GM19240 (cell line): Measurements from ENCODE around the gene PACRG.

Experiments
- DNase-seq: peaks from one replicate; pipeline ENCODE4 v3.0.0; 2011; ENCODE audit warnings: low spot score; ENCODE audit not compliant: insufficient read length

PACRG gene

GRCh38 chr6:163133691-163134090 is 405.9 kb downstream of the PACRG start:
- no peak for DNase-seq

- no peak for DNase-seq
Observed at GRCh38 chr6:163136681-163137397, 409.1 kb downstream of the PACRG start.

- no peak for DNase-seq
Observed at GRCh38 chr6:163137398-163137881, 409.7 kb downstream of the PACRG start.

DNA sequence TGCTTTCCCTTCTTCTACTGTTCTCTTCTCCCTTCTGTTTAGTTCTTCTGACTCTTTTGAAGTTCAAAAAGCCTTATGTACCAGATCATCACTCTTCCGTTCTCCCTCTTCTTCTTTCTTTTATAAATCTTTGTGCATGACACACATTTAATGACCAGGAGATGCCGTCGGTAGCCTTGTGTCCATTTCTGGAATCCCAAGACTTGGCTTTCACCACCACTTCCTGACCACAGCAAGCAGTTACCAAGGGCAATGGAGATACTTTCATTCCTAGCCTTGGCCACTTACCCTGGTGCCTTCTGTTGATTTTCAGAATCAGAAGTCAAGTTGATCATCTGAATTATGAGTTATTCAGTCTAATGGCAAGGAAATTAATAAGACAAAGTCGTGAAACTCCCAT is 418.3 kb downstream of the PACRG start:
- no peak for DNase-seq

- no peak for DNase-seq
Observed at GRCh38 chr6:163147994-163148393, 420.2 kb downstream of the PACRG start.

DNA sequence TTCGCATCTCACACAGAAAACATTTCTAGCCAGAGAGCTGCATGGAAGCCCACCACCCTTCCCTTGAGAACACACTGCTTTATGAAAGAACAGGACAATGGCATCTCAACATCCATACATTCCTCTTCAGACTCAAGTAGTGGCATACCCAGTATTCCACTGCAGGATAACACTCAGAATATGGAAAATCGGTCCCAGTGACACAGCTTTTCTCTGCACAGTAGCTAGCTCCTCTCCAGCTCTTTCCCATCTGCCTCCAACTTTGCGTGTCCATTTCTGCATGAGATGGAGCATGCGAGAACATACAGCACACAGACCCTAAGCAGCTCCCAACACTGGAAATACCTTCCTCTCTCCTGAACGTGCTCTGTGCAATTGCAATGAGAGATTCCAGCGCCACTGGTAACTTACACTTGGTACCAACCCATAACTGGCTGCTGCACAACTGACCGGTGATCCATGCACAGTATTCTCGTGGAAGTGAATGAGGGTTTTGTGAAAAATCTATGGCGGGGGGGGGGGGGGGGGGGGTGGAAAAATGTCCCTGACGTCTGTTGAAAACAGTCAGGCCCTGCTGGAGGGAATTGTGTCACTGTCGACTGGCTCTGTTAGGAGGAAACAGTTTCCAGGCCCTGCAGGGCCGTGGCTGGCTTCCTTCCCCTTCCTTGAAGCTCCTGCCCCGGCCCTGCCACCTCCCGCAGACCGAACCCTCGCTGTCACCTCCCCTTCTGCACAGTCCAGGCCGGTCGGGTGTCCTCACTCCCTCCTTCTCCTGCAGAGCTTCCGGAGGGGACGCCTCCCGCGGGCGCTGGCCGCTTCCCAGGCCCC is 420.9 kb downstream of the PACRG start:
- DNase-seq: no peak

DNA sequence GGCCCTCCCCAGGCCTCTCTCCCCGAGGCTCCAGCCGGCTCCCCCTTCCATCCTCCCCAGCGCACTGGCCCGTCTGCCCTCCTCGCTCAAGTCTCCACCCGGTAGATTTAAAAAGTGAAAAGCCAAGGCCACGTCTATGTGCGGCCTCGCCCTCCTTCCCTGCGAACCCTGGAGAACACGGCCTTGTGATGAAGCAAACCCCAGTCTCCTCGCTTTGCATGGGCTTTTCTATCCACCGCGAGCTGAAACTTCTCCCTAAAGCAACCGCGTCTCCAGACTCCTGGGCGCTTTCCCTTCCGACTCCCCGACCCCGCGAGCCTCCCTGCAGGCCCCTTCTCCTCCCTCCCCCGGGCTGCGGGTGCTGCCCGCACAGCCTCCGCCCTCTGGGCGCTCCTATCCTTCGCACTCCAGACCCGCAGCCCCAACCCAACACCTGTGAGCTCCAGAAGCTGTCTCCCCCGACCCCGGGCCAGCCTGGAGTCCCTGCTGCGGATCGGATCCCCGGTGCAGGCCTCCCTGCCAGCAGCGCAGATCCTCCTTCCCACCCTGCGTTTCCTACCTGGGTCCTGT is 421.6 kb downstream of the PACRG start:
- no peak for DNase-seq

DNA sequence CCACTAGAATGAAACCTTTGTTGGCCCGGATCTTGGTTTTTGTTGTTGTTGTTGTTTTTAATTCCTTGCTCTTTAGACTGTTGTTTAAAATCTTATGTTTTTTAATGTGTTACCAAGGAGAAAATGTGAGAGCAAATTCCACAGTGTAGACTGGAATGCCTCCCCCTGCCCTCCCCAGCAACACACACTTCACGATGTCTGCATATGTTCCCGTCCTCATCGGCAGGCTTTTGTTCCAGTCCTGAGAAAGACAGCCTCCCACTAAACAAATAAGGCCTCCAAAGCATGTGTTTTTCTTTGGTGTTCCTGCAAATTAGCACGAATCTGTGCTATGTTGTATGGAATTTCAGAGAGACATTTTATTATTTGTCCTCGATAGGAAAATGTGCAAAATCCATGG is 423.4 kb downstream of the PACRG start:
- DNase-seq: no peak

- DNase-seq: no peak
Observed at GRCh38 chr6:163152701-163153100, 424.9 kb downstream of the PACRG start.

- no peak for DNase-seq
Observed at GRCh38 chr6:163159110-163159509, 431.3 kb downstream of the PACRG start.

GRCh38 chr6:163159689-163160088 is 431.9 kb downstream of the PACRG start:
- no peak for DNase-seq

- DNase-seq: no peak
Observed at GRCh38 chr6:163162007-163162873, 434.5 kb downstream of the PACRG start.

- DNase-seq: no peak
Observed at GRCh38 chr6:163162874-163163213, 435.1 kb downstream of the PACRG start.

GRCh38 chr6:163164175-163164900 is 436.6 kb downstream of the PACRG start:
- no peak for DNase-seq

DNA sequence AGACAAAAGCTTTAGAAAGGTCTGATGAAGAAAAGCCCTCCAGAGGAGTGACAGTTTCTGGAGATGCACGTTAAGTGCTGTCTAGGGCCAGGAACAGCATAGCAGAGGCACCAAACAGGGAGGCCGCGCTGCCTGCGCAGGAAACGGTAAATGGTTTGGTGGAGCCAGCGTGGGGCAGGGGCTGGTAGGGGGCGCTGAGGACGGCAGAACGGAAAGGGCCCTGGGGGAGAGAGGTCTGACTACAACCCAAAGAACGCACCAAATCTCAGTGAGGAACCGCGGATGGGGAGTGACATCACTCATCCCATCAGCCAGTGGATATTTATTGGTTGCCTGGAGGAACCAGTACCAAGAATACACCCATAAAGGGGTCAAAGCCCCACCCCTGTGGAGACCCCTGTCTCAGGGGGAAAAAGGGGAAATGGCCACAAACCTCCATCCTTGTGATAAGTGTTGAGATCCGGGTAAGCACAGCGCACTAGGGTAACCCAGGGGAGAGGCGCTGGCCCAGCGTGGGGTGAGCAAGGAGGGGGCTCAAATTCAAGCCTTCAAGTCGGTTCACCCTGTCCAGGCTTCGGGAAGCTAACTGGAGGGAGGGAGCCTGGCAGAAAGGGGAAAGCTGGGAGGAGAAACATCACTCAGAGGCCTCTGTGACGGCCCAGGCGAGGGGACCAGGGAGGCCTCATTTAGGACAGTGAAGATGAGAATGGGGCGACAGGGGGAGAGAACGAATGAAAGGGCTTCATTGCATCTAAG is 437.6 kb downstream of the PACRG start:
- DNase-seq: no peak

- no peak for DNase-seq
Observed at GRCh38 chr6:163165922-163166321, 438.1 kb downstream of the PACRG start.

DNA sequence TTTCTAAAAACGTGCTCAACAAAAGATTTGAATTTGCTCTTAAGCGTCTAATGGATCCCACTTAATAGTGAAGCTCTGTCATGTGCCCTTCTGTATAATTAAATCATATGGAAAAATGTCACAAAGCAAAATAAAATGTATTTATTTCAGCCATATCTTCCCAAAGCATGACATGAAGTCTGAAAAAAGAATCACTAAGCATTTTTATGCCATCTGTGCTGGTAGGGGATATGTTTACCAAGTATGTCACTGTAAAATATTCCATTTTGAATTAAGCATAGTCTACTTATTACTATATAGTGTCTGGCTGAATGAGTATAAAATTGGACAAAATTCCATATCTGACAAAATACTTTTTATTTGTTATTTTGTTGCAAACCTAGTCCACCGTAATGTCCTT is 438.7 kb downstream of the PACRG start:
- no peak for DNase-seq

GRCh38 chr6:163169521-163169920 is 441.7 kb downstream of the PACRG start:
- DNase-seq: no peak

- peak; percentile 13 for DNase-seq
Observed at GRCh38 chr6:163170294-163170883, 442.6 kb downstream of the PACRG start.

- DNase-seq: no peak
Observed at GRCh38 chr6:163173741-163174140, 446.0 kb downstream of the PACRG start.
